BLaER1 treated with 17β-estradiol and CSF1 and Interleukin-3, amounts not matched to agents 10 nM and 100 nM (cell line): ENCODE data around the gene RAMAC.
A peak's percentile ranks its signal among the peaks of the same experiment; 100 is the strongest.

Experiments used
- H3K27ac ChIP-seq, 11 experiments: shearing (Covaris generic); formaldehyde crosslinking; 2 replicates each; pipeline ENCODE4 v1.8.1; 2022
- H3K27me3 ChIP-seq, 11 experiments: shearing (Covaris generic); formaldehyde crosslinking; 2 replicates each; pipeline ENCODE4 v1.8.1; 2022
- H3K36me3 ChIP-seq, 11 experiments: shearing (Covaris generic); formaldehyde crosslinking; 2 replicates each; pipeline ENCODE4 v1.8.1; 2022
- H3K4me1 ChIP-seq, 10 experiments: shearing (Covaris generic); formaldehyde crosslinking; 2 replicates each; pipeline ENCODE4 v1.8.1; 2022
- H3K4me2 ChIP-seq, 11 experiments: shearing (Covaris generic); formaldehyde crosslinking; 2 replicates each; pipeline ENCODE4 v1.8.1; 2022
- H3K4me3 ChIP-seq, 10 experiments: shearing (Covaris generic); formaldehyde crosslinking; 2 replicates each; pipeline ENCODE4 v1.8.1; 2022
- H3K9ac ChIP-seq, 11 experiments: shearing (Covaris generic); formaldehyde crosslinking; 2 replicates each; pipeline ENCODE4 v1.8.1; 2022
- H3K9me3 ChIP-seq, 11 experiments: shearing (Covaris generic); formaldehyde crosslinking; replicated peaks in 1 of 11; 2 replicates each; pipeline ENCODE4 v1.8.1; 2022
- H4K20me1 ChIP-seq, 11 experiments: shearing (Covaris generic); formaldehyde crosslinking; 2 replicates each; pipeline ENCODE4 v1.8.1; 2022
- Cebpa-rat ChIP-seq, 11 experiments: shearing (Covaris generic); IDR thresholded peaks; 2 replicates each; pipeline ENCODE4 v1.8.1; 2022

Gene RAMAC

DNA sequence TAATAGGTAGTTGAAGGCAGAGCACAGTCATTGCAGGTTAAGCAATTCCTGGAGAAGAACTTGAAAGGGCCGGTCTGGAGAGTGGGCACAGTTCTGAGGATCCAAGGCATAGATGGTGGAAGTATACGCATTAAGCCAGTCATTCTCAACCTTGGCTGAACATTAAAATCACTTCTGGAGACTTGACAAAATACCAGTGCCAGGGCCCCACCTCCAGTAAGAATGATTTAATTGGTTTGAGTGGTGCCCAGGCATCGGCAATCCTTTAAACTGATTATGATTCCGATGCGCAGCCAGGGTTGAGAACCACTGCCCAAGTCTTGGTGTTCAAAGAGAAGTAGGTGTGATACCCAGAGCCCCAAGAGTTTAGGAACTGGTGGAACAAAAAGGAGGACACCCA, 26.6 kb upstream of the RAMAC start:
- TF ChIP-seq Cebpa-rat (IDR thresholded peaks at IDR 0.05) = no peak
- H3K36me3 ChIP-seq = no peaks in the 10 kb centered on the region

DNA sequence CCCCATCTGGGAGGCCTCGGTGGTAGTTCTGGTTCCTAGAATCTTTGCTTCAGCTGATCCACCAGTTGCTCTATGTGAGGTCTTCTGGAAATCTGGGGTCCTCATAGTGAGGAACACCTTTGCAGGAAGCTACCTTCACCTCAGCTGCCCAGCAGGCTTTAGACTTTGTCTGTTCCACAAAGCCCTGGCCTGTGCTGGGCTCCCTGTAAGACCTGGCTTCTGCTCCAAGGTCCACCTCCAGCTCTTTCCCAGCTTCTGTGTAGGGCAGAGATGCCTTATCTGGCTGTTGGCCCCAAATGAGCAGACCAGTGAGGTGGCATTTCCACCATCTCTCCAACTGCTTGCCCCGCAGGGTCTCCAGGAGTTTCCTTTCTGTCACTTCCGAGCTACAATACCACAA, 25.2 kb upstream of the RAMAC start:
- TF ChIP-seq Cebpa-rat (IDR thresholded peaks at IDR 0.05) = no peak
- no peaks in the 10 kb centered on the region for H3K4me1 ChIP-seq
- no peak overlapping the region for H3K4me3 ChIP-seq
- no peak overlapping the region for H3K27ac ChIP-seq
- no peaks in the 10 kb centered on the region for H3K27me3 ChIP-seq
- no peaks in the 10 kb centered on the region for H3K36me3 ChIP-seq
- H3K9ac ChIP-seq = no peak overlapping the region
- H3K9me3 ChIP-seq = no peaks in the 10 kb centered on the region
- H4K20me1 ChIP-seq = 0 out of 22 replicates have a peak, but pooled peaks cover 0 to 4% (median 0%) of the 10 kb centered on the region in 11 experiments
- H3K4me2 ChIP-seq = no peak overlapping the region

More for the DNA sequence above, 26.6 kb upstream of the RAMAC start:
- Histone ChIP-seq H3K4me1 (no peaks in the 10 kb centered on the region), H3K27me3 (no peaks in the 10 kb centered on the region; a peak in 1 of 22 replicates), H3K9ac (no peak overlapping the region), H3K27ac (no peak overlapping the region), H3K4me2 (no peak overlapping the region), H3K9me3 (no peaks in the 10 kb centered on the region), H3K4me3 (no peak overlapping the region), H4K20me1 (0 out of 22 replicates have a peak, but pooled peaks cover 0 to 4% (median 0%) of the 10 kb centered on the region in 11 experiments)

DNA sequence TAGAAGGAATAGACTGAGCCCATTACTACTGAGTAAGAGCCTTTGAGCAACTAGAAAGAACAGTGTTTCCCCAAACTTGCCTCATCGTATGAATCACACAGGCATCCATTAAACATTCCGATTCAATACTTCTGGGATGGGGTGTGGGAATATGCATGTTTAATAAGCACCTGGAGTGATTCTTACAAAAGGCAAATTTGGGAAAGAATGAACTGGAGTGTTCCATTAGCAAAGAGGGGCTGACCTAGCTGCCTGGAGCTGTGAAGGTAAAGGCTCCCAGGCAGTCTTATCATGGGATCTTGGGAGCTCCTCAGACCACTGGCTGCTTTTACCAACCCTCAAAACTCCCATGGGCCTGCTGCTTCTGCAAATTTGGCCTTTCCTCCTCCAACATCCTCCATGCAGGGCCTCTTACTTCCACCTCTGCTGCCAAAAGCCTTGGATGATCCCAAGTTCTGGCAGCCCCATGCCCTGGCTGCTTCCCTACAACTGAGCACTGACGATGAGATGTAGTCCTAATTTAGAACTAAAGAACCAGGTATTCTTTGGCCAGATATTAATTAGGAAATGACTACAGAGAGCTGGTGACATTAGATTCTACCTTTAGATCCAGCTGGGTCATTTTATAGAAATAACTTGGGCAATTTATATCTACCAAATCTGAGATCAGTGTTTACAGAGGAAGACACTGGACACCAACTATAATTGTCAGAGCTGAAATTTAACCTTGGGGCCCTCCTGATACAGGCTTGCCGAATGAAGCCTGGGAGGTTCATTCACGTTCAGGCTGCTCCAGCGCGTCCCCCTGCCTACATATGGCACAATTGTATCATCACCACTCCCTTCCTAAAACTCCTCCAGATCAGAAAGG, 22.3 kb upstream of the RAMAC start:
- Histone ChIP-seq H4K20me1 (0 out of 22 replicates have a peak, but pooled peaks cover 0 to 4% (median 0%) of the 10 kb centered on the region in 11 experiments), H3K9me3 (no peaks in the 10 kb centered on the region), H3K4me1 (no peaks in the 10 kb centered on the region), H3K4me2 (no peak overlapping the region), H3K4me3 (no peak overlapping the region), H3K27me3 (no peaks in the 10 kb centered on the region), H3K36me3 (no peaks in the 10 kb centered on the region), H3K27ac (no peak overlapping the region), H3K9ac (no peak overlapping the region)
- TF ChIP-seq Cebpa-rat (IDR thresholded peaks at IDR 0.05) = no peak

DNA sequence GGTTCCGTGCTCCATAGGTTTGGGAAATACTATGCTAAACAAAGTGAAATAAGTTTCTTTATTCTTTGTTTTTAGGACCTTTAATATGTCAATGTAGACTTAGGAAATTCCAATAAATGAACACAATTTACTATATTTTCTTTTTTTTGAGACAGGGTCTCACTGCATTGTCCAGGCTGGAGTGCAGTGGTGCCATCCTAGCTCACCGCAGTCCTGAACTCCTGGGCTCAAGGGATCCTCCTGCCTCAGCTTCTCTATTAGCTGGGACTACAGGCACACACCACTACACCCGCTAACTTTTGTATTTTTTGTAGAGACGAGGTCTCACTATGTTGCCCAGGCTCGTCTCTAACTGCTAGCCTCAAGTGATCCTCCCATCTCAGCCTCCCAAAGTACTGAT, 21.1 kb upstream of the RAMAC start:
- H3K9ac ChIP-seq = no peak overlapping the region
- no peaks in the 10 kb centered on the region for H3K27me3 ChIP-seq
- no peaks in the 10 kb centered on the region for H3K36me3 ChIP-seq
- TF ChIP-seq Cebpa-rat (IDR thresholded peaks at IDR 0.05) = no peak
- no peak overlapping the region for H3K4me3 ChIP-seq
- H4K20me1 ChIP-seq = no peaks in the 10 kb centered on the region
- H3K4me2 ChIP-seq = no peak overlapping the region
- no peak overlapping the region for H3K27ac ChIP-seq
- no peaks in the 10 kb centered on the region for H3K9me3 ChIP-seq
- H3K4me1 ChIP-seq = no peaks in the 10 kb centered on the region

DNA sequence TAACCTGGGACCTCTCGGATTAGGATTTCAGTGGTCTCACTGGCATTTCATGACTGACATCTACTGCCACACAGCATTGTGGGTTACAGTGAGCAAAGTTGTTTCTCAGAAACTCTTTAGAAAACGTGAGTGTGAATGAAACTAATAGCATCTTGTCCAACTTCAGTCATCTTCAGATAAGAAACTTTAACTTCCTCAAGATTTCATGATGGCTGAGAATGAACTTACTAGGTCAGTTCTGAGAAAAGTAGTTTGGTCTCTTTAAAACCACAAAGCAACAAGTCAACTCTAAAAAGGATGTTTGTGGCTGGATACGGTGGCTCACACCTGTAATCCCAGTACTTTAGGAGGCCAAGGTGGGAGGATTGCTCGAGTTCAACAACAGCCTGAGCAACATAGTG, 19.3 kb upstream of the RAMAC start:
- Histone ChIP-seq H4K20me1 (no peaks in the 10 kb centered on the region), H3K4me3 (no peak overlapping the region), H3K36me3 (no peaks in the 10 kb centered on the region), H3K4me2 (no peak overlapping the region), H3K27ac (no peak overlapping the region), H3K9ac (no peak overlapping the region), H3K9me3 (no peaks in the 10 kb centered on the region), H3K27me3 (no peaks in the 10 kb centered on the region), H3K4me1 (no peaks in the 10 kb centered on the region)
- no peak for TF ChIP-seq Cebpa-rat (IDR thresholded peaks at IDR 0.05)

DNA sequence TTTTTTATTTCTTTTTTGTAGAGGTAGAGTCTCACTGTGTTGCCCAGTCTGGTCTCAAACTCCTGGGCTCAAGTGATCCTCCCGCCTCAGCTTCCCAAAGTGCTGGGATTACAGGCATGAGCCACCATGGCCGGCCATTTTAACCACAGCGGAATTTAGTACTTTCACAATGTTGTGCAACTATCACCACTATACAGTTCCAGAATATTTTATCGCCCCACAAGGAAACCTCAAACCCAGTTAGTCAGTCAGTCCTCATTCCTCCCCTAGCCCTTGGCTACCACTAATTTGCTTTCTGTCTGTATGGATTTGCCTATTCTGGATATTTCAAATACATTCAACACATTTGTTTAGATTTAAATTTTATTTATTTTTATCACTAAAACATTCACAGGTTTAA, 17.9 kb upstream of the RAMAC start:
- Histone ChIP-seq H3K27ac (no peak overlapping the region), H3K9me3 (no peaks in the 10 kb centered on the region), H3K36me3 (no peaks in the 10 kb centered on the region), H3K9ac (no peak overlapping the region), H3K4me2 (no peak overlapping the region), H3K27me3 (no peaks in the 10 kb centered on the region), H3K4me3 (no peak overlapping the region), H3K4me1 (peaks cover 0 to 4% (median 1%) of the 10 kb centered on the region in 10 experiments; a peak in 7 of 20 replicates), H4K20me1 (no peaks in the 10 kb centered on the region)
- 0 out of 22 replicates have a peak, but pooled peaks of 1 of the 11 experiments have one; percentile 14 for TF ChIP-seq Cebpa-rat (IDR thresholded peaks at IDR 0.05)

DNA sequence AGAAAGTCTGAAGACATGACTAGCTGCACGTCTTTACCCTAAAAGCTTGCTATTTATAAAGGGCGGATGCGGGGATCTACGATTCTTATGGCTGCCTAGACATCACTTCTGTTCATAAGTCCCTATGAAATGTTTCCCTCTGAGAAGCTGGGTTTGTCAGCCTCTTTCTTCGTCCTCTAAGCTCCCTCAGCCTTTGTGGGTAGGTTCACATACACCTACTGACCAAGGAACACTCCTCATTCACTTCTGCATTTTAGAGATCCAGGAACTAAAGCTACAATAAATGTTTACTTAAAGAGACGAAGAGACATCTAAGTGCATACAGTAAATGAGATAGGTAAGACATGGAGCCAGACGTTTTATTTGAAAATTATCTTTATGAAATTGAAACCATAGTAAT, 16.7 kb upstream of the RAMAC start:
- Histone ChIP-seq H3K9me3 (no peaks in the 10 kb centered on the region), H3K36me3 (no peaks in the 10 kb centered on the region), H3K27me3 (no peaks in the 10 kb centered on the region), H4K20me1 (no peaks in the 10 kb centered on the region), H3K9ac (no peak overlapping the region), H3K4me3 (no peak overlapping the region), H3K27ac (no peak overlapping the region), H3K4me2 (no peak overlapping the region), H3K4me1 (peaks cover 0 to 8% (median 3%) of the 10 kb centered on the region in 10 experiments; a peak in 7 of 20 replicates)
- no peak for TF ChIP-seq Cebpa-rat (IDR thresholded peaks at IDR 0.05)

DNA sequence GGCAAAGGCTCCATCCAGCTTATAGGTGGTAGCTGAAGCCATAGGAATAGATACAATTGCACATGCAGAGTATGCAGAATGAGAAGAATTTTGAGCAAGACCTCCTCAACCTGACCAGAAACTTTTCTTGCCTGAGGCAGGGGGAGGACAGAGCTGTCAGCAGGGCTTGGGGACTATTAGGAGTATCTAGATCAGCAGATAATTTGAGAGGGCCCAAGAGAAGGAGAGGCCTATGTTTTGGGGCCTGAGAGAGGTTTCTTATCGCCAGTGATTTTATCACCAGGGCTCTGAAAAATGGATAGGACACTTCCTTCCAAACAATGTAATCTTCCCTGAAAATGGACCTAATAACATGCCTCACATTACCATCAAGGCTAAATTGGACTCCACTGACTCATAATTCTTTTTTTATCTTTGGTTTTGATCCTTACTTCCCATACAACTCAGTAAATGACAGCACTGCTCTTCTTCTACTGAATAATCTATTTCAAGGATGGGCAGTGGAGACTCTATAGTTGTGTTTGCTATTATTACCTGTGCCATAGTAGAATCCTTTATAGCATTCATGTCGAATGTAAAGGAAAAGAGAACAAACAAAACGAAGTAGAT, 15.8 kb upstream of the RAMAC start:
- no peak overlapping the region for H3K9ac ChIP-seq

DNA sequence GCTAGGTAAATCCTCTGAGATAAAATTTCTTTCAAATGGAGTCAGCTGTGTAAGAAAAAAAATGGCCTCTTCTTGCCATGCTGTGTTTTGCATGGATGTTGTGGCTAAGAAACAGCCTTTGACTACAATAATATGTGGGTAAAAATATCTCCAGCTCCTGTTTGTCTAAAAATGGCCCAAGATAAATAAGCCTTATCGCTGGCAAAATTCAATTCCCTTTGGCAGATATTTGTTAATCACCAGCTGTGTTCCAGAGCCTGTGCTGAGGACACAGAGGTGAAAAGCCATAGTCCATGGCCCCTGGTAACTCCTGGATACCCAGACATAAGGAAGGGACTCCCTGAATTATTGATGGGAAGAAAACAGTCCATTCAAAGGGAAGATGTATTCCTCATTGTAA, 15.3 kb upstream of the RAMAC start:
- no peak overlapping the region for H3K4me3 ChIP-seq
- TF ChIP-seq Cebpa-rat (IDR thresholded peaks at IDR 0.05) = no peak

More for the DNA sequence above, 15.8 kb upstream of the RAMAC start:
- Histone ChIP-seq H4K20me1 (no peaks in the 10 kb centered on the region), H3K4me2 (no peak overlapping the region), H3K4me1 (peaks cover 0 to 8% (median 3%) of the 10 kb centered on the region in 10 experiments; a peak in 7 of 20 replicates), H3K27me3 (no peaks in the 10 kb centered on the region), H3K36me3 (no peaks in the 10 kb centered on the region), H3K27ac (no peak overlapping the region), H3K4me3 (no peak overlapping the region), H3K9me3 (no peaks in the 10 kb centered on the region)
- no peak for TF ChIP-seq Cebpa-rat (IDR thresholded peaks at IDR 0.05)

More for the DNA sequence above, 15.3 kb upstream of the RAMAC start:
- Histone ChIP-seq H4K20me1 (no peaks in the 10 kb centered on the region), H3K27ac (no peak overlapping the region), H3K9ac (no peak overlapping the region), H3K36me3 (no peaks in the 10 kb centered on the region), H3K27me3 (no peaks in the 10 kb centered on the region), H3K9me3 (no peaks in the 10 kb centered on the region), H3K4me2 (no peak overlapping the region), H3K4me1 (peaks cover 0 to 8% (median 3%) of the 10 kb centered on the region in 10 experiments; a peak in 7 of 20 replicates)
